Measurements from ENCODE around the gene CHRND. TPM values are rescaled to one million over a fixed set of nuclear protein-coding genes. Genes with fewer than 3 reads are reported as not detected.

The CHRND gene
- total RNA-seq, 1 donor from 2014 or later, result not detected

DNA sequence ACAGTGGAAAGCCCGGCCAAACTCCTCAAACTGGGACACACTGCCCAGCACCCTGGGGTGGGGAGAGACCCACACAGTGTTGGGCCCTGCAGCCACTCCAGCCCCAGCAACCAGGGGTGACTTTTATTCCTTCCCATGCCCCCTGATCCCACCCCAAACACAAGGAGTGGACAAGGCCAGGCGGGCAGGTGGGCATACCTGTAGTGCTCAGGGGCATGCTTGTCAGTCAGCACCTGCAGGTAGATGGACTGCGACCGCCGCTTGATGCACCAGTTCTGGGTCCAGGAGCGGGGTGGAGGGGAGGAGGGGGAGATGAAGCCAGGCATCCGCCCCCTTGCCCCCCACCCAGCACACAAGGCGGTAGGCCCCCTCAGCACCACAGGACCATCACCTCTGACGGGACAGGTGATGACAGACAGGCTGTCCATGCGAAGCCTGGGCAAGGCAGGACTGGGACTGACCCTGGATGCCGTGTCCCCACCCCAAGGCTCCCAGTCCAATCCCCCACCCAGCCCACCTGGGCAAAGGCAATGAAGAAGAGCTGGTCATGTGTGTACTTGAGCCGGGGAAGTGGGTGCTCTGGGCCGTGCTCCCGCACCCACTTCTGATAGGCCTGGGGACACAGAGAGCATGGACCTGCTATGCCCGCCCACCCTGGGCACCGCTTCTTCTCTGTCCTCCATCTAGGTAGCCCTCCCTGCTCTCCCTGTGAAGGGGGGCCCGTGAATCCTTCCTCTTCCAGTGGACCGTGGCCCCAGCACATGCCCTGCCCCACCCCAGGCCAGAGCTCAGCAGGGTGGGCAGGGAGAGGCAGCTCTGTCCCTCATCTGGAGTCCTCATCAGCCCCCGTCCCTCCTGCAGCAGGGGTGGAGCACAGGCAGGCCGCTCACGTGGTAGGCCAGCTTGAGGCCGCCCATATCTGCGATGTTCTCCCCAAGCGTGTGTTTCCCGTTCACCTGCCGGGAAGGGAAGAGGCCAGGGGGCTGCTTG is 45.5 kb upstream of the CHRND start:
- H3K36me3 ChIP-seq (ENCODE audit: control insufficient read depth, insufficient read depth, low read length), result no peaks in the 10 kb centered on the region
- TF ChIP-seq, protein P1, sequence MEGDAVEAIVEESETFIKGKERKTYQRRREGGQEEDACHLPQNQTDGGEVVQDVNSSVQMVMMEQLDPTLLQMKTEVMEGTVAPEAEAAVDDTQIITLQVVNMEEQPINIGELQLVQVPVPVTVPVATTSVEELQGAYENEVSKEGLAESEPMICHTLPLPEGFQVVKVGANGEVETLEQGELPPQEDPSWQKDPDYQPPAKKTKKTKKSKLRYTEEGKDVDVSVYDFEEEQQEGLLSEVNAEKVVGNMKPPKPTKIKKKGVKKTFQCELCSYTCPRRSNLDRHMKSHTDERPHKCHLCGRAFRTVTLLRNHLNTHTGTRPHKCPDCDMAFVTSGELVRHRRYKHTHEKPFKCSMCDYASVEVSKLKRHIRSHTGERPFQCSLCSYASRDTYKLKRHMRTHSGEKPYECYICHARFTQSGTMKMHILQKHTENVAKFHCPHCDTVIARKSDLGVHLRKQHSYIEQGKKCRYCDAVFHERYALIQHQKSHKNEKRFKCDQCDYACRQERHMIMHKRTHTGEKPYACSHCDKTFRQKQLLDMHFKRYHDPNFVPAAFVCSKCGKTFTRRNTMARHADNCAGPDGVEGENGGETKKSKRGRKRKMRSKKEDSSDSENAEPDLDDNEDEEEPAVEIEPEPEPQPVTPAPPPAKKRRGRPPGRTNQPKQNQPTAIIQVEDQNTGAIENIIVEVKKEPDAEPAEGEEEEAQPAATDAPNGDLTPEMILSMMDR (IDR thresholded peaks at IDR 0.05; ENCODE audit: insufficient read depth, low read length, poor library complexity, severe bottlenecking), result no peak
- no peak for DNase-seq (ENCODE audit: low read depth)
- peaks cover 39% of the 10 kb centered on the region for H3K27me3 ChIP-seq (ENCODE audit: control insufficient read depth, insufficient read depth, low read length)
- no peak overlapping the region for H3K4me3 ChIP-seq (ENCODE audit: low read depth, low read length)

DNA sequence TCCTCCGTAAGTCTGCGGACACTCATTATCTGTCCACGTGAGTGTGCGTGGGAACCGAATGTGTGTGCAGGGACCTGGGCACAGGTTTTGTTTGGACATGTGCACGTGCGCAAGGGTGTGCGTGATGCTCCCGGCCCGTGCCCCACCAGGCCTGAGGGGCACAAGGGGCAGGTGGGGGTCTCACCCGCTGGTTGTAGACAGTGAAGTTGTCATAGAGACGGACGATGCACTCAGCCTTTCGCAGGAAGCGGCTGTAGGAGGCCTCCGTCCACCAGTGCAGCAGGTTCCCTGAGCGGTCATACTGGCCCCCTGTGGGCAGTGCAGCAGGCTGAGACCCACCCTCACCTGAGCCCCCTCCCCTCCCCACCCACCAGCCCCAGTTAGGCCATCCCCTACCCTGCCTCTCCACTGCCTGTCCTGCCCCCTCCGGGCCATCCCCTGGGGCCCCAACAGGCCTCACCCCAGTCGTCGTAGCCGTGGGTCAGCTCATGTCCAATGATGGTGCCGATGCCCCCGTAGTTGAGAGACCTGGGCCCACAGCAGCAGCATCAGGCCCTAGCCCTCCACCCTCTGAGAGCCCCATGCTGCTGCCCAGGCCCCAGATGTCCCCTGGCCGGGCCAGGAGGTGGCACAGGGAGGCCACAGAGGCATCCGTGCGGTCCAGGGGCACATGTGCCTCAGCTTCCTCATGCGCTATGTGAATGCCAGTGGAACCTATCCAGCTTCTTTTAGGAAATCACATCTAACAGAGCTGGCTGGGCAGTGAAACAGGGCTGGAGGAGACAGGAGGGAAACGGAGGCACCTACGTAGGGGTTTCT is 44.4 kb upstream of the CHRND start:
- peaks cover 49% of the 10 kb centered on the region for H3K27me3 ChIP-seq (ENCODE audit: control insufficient read depth, insufficient read depth, low read length)
- H3K36me3 ChIP-seq (ENCODE audit: control insufficient read depth, insufficient read depth, low read length), result no peaks in the 10 kb centered on the region
- TF ChIP-seq, protein P1 (IDR thresholded peaks at IDR 0.05; ENCODE audit: insufficient read depth, low read length, poor library complexity, severe bottlenecking), result no peak
- no peak overlapping the region for H3K4me3 ChIP-seq (ENCODE audit: low read depth, low read length)
- no peak for DNase-seq (ENCODE audit: low read depth)

DNA sequence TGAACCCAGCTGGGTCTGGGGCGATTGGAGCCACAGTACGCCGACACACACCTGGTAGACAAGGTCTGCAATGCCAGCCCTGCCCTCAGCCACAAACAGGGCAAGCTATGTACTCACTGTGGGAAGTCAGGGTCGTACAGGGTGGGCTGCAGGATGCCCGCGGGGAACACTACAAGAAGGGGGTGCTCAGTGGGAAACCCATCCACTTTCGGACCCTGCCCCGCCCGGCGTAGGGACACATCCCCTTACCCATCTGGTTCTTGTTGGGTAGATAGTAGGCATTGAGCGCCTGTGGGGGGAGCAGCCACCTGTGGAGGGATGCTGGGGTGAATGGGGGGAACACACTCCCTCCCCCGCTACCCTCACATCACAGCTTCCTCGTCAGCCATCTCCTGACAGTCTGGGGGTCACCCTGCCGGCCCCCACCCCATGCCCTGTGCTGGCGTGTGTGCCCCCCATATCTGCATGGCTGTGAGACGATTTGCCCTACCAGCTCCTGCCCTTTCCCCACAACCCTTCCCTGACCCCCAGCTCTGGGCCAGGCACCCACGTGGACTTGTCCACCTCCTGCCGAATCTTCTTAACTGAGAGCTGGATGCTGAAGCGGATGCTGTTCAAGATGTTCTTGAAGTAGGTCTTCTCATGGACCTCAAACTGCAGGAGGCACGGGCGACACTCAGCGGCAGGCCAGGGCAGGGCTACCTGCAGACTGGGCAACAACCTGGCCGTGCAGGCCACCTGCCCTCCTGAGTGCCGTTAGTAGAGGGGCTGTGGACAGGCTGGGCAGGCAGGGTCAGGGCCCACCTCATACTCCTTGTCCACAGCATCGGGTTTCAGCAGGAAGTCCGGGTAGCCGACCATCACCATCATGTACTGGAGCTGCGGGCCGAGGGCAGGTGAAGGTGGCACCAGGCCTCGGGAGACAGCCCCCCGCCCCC is 43.4 kb upstream of the CHRND start:
- H3K36me3 ChIP-seq (ENCODE audit: control insufficient read depth, insufficient read depth, low read length), result no peaks in the 10 kb centered on the region
- TF ChIP-seq, protein P1 (IDR thresholded peaks at IDR 0.05; ENCODE audit: insufficient read depth, low read length, poor library complexity, severe bottlenecking), result no peak
- H3K27me3 ChIP-seq (ENCODE audit: control insufficient read depth, insufficient read depth, low read length), result peaks cover 57% of the 10 kb centered on the region
- DNase-seq (ENCODE audit: low read depth), result no peak
- H3K4me3 ChIP-seq (ENCODE audit: low read depth, low read length), result no peak overlapping the region

DNA sequence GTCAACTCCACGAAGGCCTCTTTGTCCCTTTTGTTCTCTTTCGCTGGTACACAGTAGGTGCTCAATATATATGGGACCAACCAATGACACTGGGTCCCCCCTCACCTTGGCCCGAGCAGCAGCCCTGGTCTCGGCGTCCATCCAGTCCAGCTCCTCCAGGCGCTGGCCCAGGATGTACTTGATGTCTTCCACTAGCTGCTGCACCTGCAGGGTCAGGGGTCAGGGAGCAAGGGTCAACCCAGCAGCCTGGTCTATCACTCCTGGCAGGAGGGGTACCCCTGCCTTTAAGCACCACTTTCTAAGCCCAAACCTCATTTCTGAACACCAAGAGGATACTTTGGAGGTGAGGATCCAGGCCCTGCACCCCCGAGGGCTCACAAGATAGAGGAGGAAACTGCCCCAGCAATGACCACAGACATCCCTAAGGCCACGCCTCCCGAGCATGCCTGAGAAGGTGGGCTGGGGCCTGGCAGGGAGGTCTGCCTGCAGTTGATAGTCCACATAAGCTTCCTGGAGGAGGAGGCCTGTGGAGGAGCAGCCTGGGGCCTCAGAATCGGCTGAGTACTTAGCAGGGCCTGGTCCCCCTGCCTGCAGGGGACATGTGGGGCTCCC is 42.5 kb upstream of the CHRND start:
- no peak for DNase-seq (ENCODE audit: low read depth)
- TF ChIP-seq, protein P1 (IDR thresholded peaks at IDR 0.05; ENCODE audit: insufficient read depth, low read length, poor library complexity, severe bottlenecking), result no peak
- peaks cover 63% of the 10 kb centered on the region for H3K27me3 ChIP-seq (ENCODE audit: control insufficient read depth, insufficient read depth, low read length)
- H3K4me3 ChIP-seq (ENCODE audit: low read depth, low read length), result no peak overlapping the region
- H3K36me3 ChIP-seq (ENCODE audit: control insufficient read depth, insufficient read depth, low read length), result no peaks in the 10 kb centered on the region
